Iris pigment epithelial cell (primary cell): ENCODE data around the gene RAPGEF6.
A peak's percentile ranks its signal among the peaks of the same experiment; 100 is the strongest.
"Not testable (repeated sequence)": the region's sequence is repeated elsewhere in the genome, so short reads cannot be mapped to it uniquely, and the experiment has no call there.

ENCODE experiments used
- DNase-seq: peaks from one replicate; pipeline ENCODE4 v3.0.0-alpha.2; 2011; ENCODE audit warnings: low read depth

RAPGEF6 gene

DNA sequence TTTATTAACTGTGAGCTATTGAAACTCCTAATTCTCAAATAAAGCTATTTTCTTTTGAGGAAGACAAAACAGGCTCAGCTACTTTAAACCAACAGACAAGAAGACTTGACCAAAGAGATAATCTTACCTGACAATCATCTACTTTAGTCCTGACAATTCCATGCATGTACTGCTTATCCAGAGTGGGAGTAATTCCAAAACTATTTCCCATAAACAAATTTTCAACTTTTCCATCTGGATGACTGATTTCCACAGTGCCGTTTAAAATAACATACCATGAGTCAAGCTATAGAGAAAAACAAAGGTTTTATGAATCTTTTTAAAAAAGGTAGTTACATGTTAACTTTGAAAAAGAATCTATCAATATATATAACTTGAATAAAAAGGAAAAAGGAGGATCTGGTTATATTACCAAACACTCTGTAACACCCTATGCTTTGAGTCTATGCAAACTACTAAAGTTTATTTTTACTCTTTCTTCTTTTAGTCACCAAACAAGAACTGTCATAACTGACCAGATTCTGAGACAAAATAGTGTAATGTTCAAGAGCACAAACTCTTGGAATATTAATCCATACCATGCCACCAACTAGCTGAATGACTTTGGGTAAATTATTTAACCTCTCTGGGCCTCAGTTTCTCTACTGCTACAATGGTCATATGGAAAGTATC is 129.7 kb downstream of the RAPGEF6 start:
- peak; percentile 11 for DNase-seq

DNA sequence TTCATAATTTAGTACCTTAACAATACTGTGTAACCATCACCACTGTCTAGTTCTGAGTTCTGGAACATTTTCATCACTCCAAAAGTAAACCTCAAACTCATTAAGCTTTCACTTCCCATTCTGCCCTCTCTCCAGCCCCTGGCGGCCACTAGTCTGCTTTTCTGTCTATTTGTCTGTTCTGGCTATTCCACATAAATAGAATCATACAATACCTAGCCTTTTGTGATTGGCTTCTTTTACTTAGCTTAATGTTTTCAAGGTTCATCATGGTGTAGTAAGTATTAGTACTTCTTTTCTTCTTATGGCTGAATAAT is 138.7 kb downstream of the RAPGEF6 start:
- no peak for DNase-seq

DNA sequence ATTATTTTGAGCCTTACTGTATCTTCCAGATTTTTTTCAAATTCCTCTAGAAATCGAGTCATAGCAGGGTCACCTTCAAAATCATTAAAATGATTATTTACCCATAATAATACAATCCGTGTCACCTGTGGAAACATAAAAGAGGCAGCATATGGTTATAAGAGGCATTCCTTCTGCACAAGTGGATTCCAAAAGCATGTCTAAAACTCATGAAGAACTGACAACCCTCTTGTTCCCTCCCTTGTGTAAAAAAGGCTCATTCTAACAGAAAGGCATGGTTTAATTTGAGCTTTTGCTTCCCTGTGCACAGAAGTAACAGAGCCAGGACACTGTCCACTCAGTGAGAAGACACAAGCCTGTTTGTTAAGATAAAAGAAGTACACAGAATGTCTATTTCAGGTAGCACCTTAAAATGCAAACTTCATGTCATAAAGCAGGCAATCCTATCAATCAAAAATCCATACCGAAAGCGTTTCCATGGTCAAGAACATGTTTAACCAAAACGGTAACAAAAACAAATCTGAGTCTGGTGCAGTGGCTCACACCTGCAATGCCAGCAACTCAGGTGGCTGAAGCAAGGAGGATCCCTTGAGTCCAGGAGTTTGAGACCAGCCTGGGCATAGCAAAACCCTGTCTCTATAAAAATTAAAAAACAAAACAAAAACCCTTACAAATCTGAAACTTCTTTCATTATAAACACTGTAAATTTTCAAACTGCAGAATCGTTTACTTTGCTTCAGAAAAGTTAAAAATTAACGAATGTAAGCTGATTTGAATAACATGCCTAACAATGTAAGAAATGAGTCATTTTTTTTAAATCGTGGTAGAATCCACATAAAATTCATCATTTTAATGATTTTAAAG is 139.3 kb downstream of the RAPGEF6 start:
- DNase-seq = no peak

DNA sequence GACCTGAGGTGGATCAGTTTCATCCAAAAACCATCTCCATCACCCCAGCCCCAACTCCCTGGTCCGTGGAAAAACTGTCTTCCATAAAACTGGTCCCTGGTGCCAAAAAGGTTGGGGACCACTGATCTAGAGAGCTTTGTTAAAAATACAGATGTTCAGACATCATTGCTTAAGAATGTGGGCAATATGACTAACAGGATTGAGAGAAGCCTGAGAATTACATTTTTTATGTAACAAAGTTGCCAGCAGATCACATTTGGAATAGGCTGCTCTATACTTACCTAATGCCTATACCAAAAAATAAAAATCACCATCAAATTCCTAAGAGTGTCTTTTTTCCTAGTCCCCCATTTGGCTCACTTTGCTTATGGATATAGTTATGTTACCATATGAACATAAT is 143.3 kb downstream of the RAPGEF6 start:
- peak; percentile 33 for DNase-seq

DNA sequence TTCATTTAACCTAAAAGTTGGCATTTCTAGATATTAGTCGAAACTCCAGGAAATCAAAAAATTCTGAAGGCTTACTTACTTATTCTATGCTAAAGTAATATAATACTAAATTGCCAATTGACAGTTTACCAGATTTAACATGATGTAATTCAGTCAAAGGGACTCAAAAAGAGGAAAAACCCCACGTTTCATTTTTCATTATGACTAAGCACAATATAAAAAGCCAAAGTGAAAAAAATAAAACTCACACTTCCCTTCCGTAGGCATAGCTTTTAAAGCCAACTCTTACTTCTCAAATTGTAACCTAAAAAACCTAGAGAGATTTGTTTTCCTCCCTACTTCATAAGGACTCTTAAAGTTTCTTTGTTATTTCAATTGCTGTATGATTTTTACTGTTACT is 146.6 kb downstream of the RAPGEF6 start:
- peak; percentile 62 for DNase-seq

DNA sequence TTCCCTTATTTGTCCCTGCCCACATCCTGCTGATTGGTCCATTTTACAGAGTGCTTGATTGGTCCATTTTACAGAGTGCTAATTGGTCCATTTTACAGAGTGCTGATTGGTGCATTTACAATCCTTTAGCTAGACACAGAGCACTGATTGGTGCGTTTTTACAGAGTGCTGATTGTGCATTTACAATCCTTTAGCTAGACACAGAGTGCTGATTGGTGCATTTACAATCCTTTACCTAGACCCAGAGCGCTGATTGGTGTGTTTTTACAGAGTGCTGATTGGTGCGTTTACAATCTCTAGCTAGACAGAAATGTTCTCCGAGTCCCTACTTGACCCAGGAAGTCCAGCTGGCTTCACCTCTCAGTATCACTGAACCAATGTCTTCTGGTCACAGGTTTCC is 147.7 kb downstream of the RAPGEF6 start:
- not testable (repeated sequence) for DNase-seq

DNA sequence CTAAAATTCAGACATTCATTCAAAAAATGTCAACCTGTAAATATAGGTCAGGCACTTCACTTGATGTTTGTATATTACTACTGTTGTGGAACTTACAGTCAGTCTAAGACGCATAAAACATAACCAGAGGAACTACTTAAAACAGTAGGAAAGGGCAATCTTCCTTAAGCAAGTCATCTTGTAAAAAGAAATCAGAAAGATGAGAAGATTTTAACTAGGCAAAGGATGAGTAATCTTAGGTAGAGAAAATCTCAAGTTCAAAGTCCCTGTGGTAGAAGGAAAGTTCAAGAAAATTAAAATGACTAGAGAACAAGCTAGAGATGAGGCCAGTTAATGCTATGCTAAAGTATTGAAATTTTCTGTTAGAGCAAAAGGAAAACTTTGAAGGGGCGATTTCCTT is 152.4 kb downstream of the RAPGEF6 start:
- no peak for DNase-seq

DNA sequence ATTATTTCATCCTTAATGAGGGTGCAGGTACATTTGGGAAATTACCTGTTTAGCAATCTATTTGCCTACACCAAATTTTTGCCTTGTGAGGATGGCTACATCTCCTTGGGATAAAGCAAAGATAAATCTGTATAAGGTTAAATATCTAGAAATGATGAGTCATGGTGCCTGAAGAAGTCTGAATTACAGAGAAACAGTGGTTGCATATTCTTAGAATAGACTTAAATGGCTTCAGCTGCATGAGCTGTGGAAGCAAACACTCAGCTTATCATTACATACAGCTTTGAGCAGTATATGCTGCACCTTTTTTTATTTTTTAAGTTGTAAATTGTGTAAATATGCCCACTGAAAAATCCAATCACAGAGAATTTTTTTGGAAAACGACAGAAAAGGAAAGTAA is 153.5 kb downstream of the RAPGEF6 start:
- DNase-seq = peak; percentile 17

DNA sequence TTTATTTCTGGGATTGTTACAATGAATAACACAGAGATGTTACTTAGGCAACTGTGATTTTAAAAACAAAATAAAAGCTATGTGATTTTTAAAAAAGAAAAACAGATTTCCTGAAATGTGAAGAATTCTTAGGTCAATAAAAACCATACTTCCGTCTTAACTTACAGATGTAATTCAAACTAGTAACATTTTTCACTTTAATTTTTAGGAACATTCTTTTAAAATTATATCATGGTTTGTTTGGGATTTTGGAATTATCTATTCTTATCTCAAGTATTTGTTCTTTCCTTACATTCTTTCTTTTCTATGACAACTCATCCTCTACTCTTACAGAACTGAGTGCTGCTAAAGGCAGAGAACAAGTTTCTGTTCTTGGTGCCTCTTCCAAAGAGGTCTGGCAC is 159.5 kb downstream of the RAPGEF6 start:
- DNase-seq = peak; percentile 34

DNA sequence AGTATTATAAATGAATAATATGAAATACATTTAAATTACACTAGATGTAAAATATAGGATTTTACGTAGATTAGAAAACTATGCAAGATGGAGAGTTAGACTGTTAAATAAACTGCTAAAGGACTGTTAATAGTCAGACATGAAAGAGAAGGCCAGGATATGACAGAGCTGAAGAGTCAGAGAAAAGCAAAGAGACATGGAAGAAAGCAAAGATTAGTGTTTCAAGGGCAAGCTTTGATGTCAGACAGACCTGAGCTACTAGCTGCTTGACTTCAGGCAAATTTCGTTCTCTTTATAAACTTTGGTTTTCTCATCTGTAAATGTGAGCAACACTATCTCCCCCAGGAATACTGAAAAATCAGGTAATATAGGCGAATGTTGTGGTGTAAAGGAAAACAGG is 161.3 kb downstream of the RAPGEF6 start:
- no peak for DNase-seq

DNA sequence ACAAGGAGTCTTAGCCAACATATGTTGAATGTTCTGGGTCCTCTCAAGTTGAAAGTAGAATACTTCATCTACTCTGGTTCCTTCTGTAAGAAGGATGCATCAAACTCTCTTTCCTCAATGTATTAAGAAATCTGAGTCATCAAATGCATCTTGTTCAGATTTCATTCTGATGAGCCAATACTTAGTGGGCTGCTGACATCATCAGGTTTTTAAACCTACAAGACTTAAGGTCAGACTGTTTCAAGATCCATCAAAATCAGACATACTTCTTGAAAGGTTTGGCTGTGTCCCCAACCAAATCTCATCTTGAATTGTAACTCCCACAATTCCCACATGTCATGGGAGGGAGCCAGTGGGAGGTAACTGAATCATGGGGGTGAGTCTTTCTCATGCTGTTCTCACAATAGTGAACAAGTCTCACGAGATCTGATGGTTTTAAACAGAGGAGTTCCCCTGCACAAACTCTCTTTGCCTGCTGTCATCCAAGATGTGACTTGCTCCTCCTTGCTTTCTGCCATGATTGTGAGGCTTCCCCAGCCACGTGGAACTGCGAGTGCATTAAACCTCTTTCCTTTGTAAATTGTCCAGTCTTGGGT is 168.8 kb downstream of the RAPGEF6 start:
- DNase-seq = peak; percentile 94

DNA sequence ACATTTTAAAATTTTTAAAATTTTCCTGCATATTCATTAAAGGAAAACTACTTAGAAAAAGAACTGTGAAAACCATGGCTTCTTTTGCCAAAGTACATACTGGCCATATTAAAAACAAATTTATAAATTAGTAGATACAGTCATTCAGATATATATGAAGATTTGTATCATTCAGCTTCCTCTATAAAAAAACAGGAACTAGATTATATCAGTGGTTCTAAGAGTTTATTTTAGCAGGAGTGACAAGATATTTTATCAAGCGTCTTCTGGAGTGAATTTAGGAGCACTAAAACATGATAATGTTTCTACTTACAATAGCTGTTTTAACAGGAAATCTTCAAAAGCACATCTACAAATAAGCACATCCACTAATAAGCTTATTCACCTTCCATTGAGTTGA is 171.4 kb downstream of the RAPGEF6 start:
- no peak for DNase-seq

DNA sequence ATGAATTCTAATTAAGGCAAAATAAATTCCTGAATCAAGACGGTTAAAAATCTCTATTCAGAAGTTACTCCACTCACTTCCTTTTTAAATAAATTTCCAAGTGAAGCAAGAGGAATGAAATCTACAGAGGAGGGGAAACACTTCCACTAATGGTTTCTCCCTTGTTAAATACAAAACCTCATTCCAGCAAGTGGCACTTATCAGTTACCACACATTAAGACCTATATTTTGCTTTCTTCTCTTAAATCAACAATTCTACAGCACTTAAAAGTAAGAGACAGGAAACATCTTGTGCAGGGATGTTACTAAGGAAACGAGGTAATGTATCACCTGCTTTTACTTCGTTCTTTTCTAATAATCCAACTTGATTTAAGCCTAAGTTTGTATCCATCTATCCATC is 172.6 kb downstream of the RAPGEF6 start:
- DNase-seq = no peak

DNA sequence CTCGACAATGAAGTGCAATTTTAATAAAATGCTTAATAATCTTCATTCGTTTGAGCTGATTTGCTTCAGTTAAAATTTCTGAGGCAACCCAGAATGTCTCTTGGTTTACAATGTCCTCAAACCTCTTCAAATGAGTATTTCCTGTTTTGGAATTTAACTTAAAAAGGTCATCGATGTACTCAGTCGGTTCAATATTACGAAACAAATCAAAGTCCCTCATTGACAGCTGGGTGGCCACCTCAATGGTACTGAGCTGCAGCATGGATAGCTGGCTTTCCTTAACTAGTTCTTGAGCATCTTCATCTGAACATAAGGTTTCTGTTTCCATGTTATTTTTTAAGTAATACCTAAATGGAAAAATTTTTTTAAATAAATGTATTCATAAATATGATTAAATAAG is 173.3 kb downstream of the RAPGEF6 start:
- no peak for DNase-seq

DNA sequence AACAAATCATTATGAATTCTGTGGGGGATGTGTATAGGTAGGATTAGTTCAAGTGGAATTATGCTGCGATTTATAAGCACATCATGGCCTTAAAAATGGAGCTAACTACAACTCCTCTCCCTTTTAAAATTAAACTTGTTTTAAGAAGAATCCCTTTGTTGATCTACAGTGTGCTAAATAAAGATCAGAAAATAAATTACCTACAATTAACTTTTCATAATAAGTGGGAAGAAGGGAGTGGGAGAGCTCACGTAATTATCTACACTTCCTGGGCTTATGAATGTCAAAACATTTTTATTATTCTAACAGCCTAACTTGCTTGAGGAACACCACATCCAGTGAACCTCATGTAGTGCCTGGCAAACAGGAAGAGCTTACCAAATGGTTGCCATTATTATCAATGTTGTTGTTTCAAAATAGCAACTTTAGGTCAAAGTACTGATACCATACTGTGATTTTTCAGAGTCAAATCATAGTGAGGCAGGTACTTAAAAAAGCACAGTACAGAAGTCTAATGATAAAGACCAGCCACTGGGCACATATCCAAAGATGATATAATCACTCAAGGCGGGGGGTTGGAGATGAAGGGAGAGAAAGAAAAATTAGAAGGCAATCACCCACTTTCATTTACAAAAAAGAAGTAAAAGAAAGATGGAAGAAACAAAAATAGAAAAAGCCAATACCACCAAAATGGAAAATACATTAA is 174.0 kb downstream of the RAPGEF6 start:
- DNase-seq = peak; percentile 28

DNA sequence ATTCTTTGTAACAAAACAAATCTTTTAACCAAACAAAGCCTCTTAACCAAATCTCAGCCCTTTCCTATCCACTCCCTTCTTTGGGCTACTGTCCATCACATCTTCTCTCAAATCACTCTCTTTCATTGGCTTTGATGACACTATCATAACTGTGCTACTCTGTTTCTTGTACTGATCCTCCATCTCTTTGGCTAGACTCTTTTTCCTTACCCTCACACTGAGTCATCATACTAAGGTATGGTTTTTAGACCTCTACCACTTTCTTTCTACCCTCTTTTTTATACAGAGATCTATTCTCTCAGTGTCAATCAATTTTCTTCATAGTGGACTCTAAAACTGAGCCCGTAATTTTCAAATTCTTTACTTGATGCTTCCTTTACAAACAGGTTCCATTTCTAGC is 174.9 kb downstream of the RAPGEF6 start:
- no peak for DNase-seq

DNA sequence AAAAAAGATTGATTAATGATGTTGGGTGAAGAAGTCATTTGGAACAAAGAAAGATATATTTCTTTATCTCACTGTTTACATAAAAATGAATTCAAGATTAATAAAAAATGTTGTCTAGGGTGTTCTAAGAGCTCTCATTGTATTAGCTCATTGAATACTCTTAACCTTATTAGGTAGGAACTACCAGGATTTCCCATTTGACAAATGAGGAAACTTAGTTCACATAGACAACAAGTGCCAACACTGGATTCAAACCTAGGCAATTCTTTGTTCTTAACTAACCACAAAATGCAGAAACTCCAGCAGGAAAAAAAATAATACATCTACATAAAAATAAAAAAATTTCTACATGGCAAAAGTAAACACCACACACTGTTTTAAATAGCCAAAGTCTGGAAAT is 175.8 kb downstream of the RAPGEF6 start:
- DNase-seq = no peak

DNA sequence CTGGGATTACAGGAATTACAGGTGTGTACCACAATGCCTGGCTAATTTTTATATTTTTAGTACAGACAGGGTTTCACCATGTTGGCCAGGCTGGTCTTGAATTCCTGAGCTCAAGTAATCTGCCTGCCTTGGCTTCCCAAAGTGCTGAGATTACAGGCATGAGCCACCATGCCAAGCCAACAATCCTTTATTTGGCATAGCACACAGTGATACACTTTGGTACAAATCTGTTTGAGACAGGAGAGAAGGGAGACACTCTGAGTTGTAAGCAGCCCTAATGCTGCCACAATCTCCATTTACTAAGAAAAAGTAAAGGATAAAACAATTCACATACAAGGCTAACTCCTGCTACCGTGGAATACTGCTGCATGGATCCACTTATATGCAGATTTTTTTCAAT is 177.8 kb downstream of the RAPGEF6 start:
- no peak for DNase-seq

DNA sequence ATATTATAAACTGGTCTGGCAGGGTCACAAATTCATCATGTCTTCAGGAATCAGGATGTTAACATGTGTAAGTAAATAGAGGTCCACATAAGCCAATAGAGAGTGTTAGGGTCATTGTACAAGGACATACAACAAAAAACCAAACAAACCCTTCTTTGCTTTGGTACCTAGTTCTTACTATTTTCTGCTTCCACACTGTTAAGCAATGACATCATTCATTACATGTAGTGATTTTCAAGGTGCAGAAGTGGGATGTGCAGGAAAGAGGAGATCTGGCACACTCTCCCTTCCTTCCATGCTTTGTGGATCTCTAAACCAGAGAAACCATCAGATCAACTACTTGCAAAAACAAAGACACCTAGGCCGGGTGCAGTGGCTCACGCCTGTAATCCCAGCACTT is 184.1 kb downstream of the RAPGEF6 start:
- no peak for DNase-seq

DNA sequence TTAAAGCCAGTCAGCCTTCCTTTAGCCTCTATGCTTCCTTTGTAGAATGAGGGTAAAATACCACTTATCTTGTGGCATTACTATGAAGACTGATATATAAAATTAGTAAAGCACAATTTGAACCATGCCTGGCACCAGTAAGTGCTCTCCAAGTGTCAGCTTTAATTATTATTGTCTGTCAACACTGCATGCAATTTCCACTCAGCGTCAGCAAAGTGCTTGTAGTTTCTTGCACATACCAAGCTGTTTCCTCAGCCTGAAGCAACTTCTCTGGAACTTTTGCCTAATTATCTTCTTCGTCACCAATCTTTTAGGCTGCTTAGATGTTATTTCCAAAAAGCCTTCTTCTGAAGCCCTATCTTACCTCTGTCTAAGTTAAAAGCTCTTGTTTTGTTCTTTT is 193.8 kb downstream of the RAPGEF6 start:
- no peak for DNase-seq

DNA sequence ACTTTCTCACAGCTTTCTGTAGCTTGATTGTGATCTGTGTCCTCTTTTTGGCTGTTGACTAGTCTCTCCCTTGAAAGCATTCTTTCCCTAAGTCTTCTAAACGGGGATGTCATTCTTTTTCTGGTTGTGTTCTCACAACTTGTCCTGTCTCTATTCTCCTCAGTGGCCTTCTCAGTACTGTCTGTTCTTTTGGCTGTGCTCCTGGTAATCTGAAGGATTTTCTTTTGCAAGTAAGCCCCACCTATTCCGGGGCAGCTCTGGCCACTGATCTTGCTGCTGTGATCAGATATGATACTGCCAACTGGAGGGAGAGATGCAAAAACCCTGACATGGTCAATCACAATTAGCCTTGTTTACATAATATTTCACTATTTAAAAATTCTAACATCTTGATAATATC is 198.9 kb downstream of the RAPGEF6 start:
- peak; percentile 19 for DNase-seq

DNA sequence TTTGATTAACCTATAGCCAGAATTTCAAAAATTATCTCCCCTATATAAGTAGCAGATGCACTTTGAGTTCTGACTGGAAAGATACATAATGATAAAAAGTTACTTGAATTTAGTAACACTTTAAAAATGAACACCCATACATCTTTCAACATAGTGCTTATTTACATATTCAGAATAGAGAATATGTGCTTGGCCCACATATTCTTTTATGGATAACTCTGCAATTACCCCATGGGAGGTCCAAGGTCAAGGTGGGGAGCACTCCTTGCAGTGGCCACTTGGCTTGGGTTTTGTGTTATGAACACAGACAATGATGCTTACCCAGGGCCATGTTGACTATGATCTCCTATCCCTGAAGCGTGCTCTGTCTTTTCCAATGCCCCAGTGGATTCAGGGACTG is 201.9 kb downstream of the RAPGEF6 start:
- no peak for DNase-seq

DNA sequence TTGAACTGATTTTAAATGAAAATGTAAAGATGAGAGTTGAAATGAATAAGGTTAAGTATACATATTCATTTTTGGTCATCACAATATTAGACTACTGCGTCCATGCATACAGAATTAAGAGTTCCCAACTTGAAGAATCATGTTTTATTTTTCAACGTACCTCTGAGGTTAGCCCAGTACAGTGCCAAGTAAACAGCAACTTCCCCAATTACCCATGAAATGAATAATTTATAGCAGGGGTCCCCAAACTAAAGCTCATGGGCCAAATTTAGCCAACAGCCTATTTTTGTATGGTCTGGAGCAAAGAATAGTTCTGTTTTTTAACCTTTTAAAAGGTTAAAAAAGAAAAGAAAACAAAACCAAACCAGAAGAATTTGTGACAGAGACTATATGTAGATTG is 203.2 kb downstream of the RAPGEF6 start:
- no peak for DNase-seq
